GM19351 (cell line): ENCODE results near the gene PCNX1.
"Not testable (repeated sequence)": the region's sequence is repeated elsewhere in the genome, so short reads cannot be mapped to it uniquely, and the experiment has no call there.

Source experiments
- ATAC-seq: cut with Tn5 transposase; IDR thresholded peaks from one replicate; pipeline ENCODE4 v1.9.1; 2021; ENCODE audit warnings: mild to moderate bottlenecking, moderate library complexity; ENCODE audit not compliant: unreplicated experiment

Gene PCNX1

DNA sequence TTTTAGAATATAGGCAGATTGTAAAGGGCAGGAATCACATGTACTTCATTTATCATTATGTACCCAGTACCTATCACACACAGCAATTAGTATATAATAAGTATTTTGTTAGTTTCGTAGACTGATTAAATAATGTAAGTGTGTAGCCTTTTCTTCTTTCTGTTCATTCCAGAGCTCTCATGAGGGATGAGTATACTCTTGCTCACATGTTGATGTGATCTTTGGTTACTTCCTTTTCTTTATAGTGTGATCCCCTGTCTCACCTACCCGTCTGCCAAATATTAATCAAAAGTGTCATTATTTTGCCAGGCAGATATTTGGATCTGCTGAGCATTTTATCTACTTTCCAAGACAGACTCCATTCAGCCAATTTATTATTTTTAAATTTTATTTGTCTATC is 156.1 kb downstream of the PCNX1 start:
- no peak for ATAC-seq

DNA sequence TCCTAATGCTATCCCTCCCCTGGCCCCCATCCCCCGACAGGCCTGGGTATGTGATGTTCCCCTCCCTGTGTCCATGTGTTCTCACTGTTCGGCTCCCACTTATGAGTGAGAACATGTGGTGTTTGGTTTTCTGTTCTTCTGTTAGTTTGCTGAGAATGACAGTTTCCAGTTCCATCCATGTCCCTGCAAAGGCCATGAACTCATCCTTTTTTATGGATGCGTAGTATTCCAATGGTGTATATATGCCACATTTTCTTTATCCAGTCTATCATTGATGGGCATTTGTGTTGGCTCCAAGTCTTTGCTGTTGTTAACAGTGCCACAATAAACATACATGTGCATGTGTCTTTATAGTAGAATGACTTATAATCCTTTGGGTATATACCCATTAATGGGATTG is 157.5 kb downstream of the PCNX1 start:
- ATAC-seq, result not testable (repeated sequence)

DNA sequence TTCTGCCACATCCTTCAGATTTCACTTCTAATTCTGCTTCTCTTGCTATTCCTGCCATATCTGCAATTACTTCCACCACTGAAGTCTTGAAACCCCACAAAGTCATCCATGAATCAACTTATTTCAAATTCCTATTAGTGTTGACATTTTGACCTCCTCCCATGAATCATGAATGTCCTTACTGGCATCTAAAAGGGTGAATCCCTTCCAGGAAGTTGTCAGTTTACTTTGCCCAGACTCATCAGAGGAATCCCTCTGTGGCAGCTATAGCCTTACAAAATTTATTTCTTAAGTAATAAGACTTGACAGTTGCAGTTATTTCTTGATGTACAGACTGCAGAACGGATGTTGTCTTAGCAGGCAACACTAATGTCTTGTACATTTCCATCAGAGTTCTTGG is 162.9 kb downstream of the PCNX1 start:
- no peak for ATAC-seq

DNA sequence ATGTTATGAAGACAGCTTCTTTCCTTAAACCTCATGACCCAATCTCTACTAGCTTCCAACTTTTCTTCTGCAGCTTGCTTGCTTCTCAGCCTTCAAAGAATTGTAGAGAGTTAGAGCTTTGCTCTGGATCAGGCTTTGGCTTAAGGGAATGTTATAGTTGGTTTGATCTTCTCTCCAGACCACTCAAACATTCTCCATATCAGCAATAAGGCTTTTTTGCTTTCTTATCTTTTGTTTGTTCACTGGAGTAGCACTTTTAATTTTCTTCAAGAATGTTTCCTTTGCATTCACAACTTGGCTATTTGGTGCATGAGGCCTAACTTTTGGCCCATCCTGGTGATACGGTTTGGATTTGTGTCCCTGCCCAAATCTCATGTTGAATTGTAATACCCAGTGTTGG is 163.8 kb downstream of the PCNX1 start:
- no peak for ATAC-seq

- no peak for ATAC-seq
Measured at GRCh38 chr14:71076462-71077092, 169.3 kb downstream of the PCNX1 start.

GRCh38 chr14:71078500-71078899 is 171.2 kb downstream of the PCNX1 start:
- ATAC-seq, result no peak

GRCh38 chr14:71086567-71086966 is 179.3 kb downstream of the PCNX1 start:
- no peak for ATAC-seq

DNA sequence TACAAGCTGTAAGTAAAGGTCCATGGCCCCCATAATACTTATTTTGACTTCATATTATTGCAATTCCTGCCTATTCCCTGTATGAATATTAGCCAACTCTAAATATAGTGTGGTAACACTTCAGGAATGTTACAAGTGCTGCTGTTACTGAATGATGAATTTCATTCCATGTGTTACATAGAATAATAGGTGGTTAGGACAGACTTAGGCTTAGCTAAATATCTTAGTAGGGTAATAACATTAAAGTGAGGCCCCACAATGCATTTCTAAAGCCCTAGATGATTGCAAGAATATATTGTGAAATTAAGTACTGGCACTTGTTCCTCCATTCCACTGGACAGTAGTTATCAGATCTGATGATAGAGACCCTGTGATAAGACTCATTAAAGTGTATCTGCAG is 182.7 kb downstream of the PCNX1 start:
- ATAC-seq, result no peak

GRCh38 chr14:71094722-71095121 is 187.5 kb downstream of the PCNX1 start:
- no peak for ATAC-seq

GRCh38 chr14:71096947-71097346 is 189.7 kb downstream of the PCNX1 start:
- ATAC-seq, result no peak

GRCh38 chr14:71103662-71104484 is 196.6 kb downstream of the PCNX1 start:
- ATAC-seq, result no peak

GRCh38 chr14:71105177-71105576 is 197.9 kb downstream of the PCNX1 start:
- no peak for ATAC-seq

DNA sequence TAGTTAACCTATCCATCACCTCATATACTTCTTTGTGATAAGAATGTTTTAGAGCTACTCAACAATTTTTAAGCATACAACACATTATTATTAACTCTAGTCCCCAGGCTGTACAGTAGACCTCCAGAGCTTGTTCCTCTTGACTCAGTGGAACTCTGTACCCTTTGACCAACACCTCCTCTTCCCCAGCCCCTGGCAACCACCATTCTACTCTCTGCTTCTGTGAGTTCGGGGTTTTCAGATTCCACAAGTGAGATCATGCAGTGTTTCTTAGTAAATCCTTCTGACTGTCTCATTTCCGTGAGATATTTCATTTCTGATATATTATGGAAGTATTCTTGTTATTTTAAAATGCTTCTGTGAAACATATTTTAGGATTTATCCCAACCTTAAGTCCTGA is 200.7 kb downstream of the PCNX1 start:
- ATAC-seq, result no peak

GRCh38 chr14:71108398-71109119 is 201.3 kb downstream of the PCNX1 start:
- no peak for ATAC-seq

DNA sequence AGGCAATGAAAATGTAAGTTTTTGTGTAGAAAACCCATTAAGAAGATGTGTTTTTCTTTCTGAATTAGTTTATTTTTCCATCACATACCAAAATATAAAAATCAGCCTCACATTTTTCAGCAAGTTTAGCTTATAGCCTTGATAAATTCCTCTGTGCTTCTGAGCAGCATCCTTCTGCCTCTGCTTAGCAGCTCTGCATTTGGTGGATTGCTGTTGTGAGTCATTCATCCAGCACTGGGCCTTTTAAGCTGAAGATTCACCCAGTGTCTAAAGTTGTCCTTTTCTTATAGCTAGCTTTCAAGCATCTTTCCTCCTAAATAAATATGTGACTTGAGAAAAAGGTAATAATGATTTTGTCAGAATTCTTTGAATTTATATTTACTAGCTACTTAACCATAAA is 206.1 kb downstream of the PCNX1 start:
- ATAC-seq, result no peak

DNA sequence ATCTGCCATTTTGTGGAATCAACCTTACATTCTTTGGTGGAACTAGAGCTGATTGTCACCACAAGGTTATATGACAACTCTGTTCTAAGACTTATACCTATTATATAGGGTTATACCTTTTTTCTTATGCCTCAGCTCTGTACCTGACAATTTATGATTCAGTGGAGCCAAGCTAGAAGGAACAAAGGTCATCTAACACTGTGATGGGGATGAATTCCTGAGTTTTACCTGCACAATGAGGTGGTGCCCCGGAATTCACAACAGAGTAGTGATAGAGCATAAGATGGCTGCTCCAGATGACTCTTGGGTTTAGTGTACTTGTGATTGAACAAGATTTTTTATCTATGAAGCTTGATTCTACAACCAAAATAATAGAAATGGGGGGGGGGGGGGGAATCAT is 207.3 kb downstream of the PCNX1 start:
- ATAC-seq, result no peak

DNA sequence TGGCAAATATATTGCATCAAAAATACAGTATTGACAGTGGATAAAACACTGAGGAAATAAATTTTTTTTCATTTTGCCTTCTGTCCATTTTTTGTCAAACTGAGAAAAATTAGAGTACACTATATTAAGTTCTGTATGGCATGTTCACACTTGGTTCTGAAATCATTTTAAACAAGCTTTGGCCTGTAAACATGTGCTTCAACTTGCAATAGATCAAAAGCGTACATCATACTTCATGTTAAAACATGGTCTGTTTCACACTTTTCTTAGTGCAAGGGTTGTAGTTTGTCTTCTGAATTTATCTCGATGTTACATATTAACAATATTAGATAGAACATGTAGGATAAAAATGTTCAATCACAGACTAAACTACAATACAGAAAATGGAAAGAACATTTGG is 208.0 kb downstream of the PCNX1 start:
- no peak for ATAC-seq

DNA sequence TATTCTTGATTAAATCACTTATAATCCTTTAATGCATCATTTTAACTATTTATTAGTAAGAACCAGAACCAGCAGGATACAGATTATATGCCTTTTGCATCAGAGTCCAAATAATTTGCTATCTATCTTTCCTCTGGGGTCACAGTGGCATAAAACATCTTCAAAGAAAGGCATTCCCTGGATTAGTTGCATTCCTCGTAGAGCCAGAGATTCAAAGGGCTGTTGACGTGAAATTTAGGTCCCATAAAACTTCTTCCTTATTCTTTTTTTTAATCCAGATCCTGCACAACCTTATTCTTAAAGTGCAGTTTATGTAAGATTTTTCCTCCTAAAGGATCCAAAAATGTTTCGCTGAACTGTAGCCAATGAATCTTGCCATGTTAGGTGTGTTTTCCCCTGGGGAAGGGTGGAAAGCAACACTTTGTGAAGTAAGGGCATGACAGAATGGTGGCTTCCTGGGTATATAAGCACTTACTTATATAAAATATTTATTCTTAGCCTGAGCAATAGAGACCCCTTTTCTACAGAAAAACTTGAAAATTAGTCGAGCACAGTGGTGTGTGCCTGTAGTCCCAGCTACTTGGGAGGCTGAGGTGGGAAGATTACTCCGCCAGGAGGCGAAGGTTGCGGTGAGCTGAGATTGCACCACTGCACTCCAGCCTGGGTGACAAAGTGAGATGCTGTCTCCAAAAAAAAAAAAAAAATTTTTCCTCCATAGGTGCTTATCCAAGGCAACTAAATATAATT is 208.7 kb downstream of the PCNX1 start:
- ATAC-seq, result no peak

GRCh38 chr14:71116568-71117122 is 209.4 kb downstream of the PCNX1 start:
- ATAC-seq, result peak; percentile 43

DNA sequence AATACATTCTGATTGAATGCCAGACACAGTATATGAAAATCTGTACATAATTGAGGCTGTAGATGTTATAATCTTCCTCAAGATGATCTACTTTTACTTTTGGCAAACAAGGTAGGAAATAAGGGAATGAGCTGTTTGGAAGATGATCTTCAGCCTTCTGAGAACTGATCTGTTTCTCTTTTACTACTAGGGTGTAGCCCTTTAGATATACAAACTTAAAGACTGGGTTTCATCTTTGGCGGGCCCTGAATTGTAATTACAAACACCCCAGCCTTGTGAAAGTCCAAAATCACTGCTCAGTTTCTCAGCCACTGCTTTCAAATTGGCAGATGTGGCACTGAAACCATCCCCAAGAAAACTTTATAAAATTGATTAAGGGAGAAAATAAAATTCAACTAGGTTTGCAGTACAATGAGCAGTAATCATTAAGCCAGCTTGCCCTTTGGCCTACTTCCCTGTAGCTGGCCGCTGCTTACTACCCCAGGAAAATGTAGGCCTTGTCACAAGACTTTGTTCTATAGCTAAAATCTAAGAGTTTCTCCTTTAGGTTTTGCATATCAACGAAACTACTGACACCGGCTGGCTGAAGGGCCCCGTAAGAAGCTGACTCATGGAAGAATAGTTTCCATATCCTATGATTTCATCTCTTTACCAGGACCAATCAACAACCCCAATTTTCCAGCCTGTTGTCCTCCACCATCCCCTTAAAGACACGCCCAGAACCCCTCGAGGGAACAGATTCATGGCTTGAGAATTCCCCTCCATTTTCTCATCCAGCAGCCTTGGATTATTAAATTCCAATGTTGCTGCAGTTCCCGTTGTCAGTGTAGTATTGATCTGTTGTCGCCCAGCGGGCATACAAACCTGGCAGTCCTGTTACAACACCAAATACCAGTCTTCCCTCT is 210.8 kb downstream of the PCNX1 start:
- ATAC-seq, result no peak
